Measurements from ENCODE around the gene GOLGA6L24. TPM values are rescaled to one million over a fixed set of nuclear protein-coding genes. Genes with fewer than 3 reads are reported as not detected.
"Not testable (repeated sequence)": the region's sequence is repeated elsewhere in the genome, so short reads cannot be mapped to it uniquely, and the experiment has no call there.

Gene GOLGA6L24, protein sequence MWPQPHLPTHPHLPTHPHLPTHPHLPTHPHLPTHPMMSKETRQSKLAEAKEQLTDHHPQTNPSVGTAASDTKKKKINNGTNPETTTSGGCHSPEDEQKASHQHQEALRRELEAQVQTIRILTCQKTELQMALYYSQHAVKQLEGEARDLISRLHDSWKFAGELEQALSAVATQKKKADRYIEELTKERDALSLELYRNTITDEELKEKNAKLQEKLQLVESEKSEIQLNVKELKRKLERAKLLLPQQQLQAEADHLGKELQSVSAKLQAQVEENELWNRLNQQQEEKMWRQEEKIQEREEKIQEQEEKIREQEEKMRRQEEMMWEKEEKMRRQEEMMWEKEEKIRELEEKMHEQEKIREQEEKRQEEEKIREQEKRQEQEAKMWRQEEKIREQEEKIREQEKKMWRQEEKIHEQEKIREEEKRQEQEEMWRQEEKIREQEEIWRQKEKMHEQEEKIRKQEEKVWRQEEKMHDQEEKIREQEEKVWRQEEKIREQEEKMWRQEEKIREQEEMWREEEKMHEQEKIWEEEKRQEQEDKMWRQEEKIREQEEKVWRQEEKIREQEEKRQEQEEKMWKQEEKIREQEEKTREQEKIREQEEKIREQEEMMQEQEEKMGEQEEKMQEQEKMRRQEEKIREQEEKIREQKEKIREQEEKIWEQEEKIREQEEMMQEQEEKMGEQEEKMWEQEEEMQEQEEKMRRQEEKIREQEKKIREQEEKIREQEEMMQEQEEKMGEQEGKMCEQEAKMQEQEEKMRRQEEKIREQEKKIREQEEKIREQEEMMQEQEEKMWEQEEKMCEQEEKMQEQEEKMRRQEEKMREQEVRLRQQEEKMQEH
- polyA plus RNA-seq (ENCODE audit: insufficient read length in 4 of 4): not detected

DNA sequence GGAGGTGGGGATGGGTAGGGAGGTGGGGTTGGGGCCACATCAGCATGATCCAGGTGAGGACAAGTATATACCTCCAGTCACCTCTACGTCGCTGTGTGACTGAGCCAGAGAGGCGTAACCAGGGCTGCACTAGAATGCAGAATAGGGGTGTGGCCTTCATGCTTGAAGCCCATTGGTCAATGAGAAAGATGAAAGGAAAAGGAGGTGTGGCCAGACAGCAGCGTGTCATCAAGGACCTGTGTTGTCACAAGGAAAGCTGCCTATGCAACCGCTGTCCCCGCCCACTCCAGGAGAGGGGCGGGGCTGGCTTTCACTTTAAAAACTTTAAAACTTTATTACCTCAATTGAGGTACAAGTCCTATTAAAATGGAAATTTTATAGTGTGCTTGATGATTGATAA, at the start of gene GOLGA6L24:
TSS of gene GOLGA6L24 (minus strand) at position 101 of the 400 bp plus-strand sequence. CDS start at position 40, 61 bp downstream.
- DNase-seq (ENCODE audit: low read depth in 4 of 4, low spot score in 3 of 4): not testable (repeated sequence)

DNA sequence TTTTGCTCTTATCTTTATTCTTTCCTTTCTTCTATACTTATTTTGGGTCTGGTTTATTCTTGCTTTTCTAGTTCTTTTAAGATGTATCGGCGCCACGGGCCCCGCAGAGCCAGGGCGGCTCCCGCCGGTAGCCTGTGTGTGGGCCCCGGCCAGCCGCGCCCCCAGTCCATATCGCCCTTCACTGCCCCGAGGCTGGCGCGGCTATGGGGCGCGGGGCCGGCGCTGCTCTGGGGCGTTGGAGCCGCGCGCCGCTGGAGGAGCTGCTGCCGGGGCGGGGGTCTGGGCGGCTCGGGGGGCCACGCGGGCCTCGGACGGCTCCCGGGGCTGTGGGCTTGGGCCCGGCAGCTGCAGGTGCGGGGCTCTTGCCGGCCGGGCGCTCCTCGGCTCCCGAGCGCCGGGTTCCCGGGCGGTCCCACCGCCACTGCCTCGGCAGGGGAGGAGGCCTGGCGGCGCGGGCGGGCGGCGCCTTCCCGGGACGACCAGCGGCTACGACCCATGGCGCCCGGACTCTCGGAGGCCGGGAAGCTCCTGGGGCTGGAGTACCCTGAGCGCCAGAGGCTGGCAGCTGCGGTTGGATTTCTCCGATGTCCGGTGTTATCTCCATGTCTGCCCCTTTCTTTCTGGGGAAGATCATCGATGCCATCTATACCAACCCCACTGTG, 45.0 kb upstream of the GOLGA6L24 start:
- DNase-seq (ENCODE audit: low read depth in 4 of 4, low spot score in 3 of 4): not testable (repeated sequence)

DNA sequence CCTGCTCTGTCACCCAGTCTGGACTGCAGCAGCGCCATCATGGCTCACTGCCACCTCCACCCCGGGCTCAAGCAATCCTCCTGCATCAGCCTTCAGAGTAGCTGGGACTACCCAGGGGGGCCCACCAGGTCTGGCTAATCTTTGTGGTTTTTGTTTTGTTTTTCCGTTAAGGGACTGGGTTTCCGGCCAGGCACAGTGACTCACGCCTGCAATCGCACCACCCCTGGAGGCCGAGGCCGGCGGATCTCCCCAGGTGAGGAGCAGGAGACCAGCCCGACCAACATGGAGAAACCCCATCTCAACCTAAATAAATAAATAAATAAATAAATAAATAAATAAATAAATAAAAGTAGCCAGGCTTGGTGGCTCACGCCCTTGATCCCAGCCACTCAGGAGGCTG, 38.1 kb upstream of the GOLGA6L24 start:
- DNase-seq (ENCODE audit: low read depth in 4 of 4, low spot score in 3 of 4): not testable (repeated sequence)

DNA sequence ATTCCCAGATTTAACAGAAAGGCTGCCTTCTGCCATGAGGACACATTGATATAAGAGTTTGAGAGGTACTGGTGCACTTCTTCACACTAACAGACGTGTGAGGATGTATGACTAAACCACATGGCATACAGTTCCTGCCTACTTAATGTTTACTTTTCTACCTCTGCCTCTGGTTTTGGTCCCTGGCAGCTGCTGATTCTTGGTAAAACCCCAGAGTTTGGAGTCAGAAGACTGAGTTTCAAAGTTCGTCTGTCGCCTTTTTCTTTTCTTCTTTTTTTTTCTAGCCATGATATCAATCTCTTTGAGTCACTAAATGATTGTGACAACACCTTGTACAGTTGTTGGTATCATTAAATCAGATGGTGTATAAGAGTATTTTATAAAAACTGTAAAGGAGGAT, 22.2 kb upstream of the GOLGA6L24 start:
- not testable (repeated sequence) for DNase-seq (ENCODE audit: low read depth in 4 of 4, low spot score in 3 of 4)

DNA sequence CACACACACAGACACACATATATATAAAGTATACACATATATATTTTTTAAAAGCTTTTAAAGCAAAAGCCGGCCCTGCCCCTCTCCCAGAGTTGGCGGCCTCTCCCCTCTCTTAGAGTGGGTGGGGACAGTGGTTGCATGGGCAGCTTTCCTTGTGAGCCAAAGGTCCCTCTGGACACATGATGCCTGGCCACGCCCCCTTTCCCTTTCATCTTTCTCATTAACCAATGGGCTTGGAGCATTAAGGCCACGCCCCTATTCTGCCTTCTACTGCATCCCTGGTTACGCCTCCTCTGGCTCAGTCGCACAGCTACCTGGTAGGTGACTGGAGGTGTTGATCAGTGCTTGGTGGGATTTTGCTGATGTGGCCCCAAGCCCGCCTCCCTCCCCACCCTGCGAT, 20.5 kb upstream of the GOLGA6L24 start, which contains the start of gene GOLGA8F:
TSS of gene GOLGA8F (plus strand) at position 301 of the 400 bp plus-strand sequence. CDS start at position 399, 98 bp downstream.
- not testable (repeated sequence) for DNase-seq (ENCODE audit: low read depth in 4 of 4, low spot score in 3 of 4)

DNA sequence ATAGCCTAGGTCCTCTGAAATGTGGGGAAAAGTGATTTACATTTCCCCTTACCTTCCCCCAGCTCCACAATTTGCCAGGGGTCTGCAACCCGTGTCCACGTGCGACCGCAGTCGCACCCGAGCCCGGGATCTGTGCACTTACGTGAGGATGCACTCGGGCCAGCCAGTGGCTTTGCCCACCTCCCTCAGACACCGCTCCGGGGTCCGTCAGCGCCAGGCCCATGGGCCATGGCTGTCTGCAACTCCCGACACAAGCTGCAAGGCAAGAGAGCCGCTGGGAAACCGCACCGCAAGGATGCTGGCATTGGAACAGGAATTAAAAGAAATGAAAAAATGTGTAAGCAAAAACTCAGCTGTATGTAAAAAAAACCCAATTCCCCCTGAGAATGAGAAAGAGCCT, 7.6 kb upstream of the GOLGA6L24 start:
- not testable (repeated sequence) for DNase-seq (ENCODE audit: low read depth in 4 of 4, low spot score in 3 of 4)

DNA sequence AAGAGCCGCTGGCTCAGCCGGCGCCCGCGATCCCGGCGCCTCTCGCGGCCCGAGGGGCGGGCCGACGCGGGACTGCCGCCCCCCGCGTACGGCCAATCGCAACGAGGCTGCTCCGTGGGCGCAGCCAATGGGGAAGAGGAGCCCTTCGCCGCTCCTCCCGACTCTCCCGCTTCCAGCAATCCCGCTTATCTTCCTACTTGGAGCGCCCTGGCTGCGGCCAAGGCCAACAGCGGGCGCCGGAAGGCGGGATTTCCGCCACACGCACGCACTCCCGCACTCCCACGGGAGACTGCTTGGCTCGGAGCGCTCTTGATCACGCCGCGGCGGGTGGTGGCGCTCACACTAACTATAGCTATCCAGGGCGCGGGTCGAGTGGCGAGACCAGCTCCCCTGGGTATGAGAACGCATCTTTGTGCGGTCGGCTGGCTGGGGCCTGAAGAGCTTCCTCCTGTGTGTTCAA, 35.7 kb downstream of the GOLGA6L24 start, which contains the start of gene HERC2:
TSS of gene HERC2 (minus strand) at position 51 of the 460 bp plus-strand sequence. CDS start 746 bp downstream, outside the sequence.
- not testable (repeated sequence) for DNase-seq (ENCODE audit: low read depth in 4 of 4, low spot score in 3 of 4)

DNA sequence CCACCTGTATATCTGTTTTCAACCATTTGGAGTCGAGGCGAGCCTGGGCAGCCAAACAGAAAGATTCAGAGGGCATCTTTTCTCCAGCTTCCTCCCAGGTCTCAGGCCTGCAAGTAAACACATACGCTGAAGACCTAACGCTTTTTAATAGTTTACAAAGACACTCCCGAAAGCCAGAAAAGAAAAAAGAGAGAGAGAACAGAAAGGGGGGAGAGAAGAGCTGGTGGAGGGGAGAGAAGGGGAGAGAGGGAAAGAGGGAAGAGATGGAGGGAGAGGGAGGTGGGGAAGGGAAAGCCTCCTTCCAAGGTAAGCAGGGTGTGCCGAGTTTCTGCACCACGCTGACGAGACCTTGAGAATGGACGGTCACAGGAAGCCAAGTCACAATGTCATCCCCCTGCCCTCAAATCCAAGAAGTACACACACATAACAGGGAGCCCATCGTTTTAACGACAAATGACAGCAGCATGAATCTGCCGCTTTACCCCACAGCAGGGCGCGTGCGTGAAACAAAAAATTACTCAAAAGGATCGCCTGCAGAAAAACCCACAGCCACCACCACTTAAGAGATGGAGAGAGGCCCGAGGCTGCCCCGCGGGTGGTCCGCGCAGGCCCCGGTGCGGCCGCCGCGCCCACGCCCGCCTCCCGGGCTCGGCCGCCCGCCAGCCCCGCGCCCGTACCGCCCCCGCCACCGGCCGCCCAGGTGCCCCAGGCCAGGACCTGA, 36.4 kb downstream of the GOLGA6L24 start:
- DNase-seq (ENCODE audit: low read depth in 4 of 4, low spot score in 3 of 4): not testable (repeated sequence)

DNA sequence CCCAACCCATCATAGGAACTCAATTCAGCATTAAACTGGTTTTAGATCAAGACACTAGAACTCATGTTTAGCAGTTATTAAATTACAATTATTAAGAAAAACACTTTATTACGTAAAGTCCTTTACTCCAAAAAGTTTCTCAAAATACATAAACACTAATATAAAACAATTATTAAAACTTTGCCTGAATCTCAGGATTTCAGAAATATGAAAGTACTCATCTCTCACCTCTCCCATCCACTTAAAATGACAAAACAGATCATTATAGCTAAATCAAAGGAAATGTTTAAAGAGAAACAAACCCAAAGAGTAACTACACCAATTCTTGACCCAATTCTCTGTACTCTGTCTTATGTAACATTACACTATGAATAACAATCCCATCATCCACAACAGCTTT, 38.2 kb downstream of the GOLGA6L24 start:
- not testable (repeated sequence) for DNase-seq (ENCODE audit: low read depth in 4 of 4, low spot score in 3 of 4)

DNA sequence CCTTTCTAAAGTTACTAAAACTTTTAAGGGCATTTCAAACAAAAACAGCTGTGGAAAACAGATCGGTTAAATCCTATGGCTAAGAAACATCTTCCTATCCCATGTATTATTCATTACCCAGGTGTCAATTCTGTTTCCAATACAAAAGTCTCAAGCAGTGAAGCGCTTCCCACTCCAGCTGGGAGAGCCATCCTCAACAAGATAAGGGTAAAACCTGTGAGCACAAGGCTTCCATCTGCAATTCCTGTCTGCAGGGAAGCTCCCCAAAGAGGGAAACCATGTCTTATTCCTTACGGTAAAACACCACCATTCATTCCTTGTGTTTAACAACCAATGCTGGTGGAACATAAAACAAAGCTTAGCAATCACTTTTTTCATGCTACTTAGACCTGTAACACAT, 39.1 kb downstream of the GOLGA6L24 start:
- DNase-seq (ENCODE audit: low read depth in 4 of 4, low spot score in 3 of 4): not testable (repeated sequence)

DNA sequence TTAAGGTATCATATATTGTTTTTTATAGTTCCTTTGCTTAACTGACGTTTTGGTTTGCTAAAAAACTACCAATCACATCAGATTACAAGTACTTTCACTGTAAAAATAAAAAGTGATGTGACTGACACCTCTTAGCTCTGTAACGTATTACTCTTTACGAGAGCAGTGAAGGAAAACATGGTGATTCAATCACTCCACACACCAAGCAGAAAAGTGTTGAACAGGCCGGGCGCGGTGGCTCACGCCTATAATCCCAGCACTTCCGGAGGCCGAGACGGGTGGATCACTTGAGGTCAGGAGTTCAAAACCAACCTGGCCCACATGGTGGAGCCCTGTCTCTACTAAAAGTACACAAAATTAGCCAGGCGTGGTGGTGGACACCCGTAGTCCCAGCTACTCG, 39.8 kb downstream of the GOLGA6L24 start:
- DNase-seq (ENCODE audit: low read depth in 4 of 4, low spot score in 3 of 4): not testable (repeated sequence)

DNA sequence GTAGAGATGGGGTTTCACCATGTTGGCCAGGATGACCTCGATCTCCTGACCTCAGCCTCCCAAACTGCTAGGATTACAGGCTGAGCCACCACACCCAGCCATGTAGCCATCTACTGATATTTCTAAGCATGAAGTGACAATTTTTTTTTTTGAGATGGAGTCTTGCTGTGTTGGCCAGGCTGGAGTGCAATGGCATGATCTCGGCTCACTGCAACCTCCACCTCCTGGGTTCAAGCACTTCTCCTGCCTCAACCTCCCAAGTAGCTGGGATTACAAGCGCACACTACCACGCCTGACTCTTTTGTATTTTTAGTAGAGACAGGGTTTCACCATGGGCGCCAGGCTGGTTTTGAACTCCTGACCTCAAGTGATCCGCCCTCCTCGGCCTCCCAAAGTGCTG, 40.9 kb downstream of the GOLGA6L24 start:
- not testable (repeated sequence) for DNase-seq (ENCODE audit: low read depth in 4 of 4, low spot score in 3 of 4)

DNA sequence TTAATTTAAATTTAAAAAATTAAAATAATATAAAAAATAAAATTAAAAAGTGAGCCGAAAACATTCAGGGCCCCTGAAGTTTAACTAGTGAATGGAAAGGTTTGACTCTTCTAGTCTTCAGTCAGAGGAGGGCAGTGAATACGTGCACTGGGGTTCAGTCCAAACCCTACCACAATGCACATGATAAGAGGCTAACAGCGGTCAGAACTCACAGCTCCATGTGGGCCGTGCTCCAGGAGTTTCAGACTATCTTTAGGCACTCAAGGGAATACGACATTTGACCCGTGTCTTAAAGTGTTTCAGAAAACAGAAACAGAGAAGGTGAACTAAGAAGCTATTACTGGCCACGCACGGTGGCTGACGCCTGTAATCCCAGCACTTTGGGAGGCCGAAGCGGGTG, 47.4 kb downstream of the GOLGA6L24 start:
- DNase-seq (ENCODE audit: low read depth in 4 of 4, low spot score in 3 of 4): not testable (repeated sequence)

DNA sequence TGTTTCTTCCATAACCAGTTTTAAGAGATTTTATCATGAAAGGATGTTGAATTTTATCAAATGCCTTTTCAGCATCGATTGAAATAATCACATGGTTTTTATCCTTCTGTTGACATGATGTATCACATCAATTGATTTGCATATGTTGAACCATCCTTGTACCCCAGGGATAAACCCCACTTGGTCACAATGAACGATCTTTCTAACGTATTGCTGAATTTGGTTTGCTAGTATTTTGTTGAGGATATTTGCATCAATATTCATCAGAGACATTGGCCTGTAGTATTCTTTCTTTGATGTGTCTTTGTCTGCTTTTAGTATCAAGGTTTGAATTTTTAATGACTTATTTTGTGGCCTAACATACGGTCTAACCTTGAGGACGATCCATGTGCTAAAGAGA, 49.2 kb downstream of the GOLGA6L24 start:
- DNase-seq (ENCODE audit: low read depth in 4 of 4, low spot score in 3 of 4): not testable (repeated sequence)

Other genes with a start within 250 kb of the GOLGA6L24 start
- 10 to 100 TPM; 36.8 to 60.4 (median 45.5) TPM for gene HERC2, start 35.9 kb downstream of the GOLGA6L24 start, polyA plus RNA-seq (ENCODE audit: insufficient read length in 4 of 4)
- under 1 TPM in 1 of 4 donors, not detected in 3; 0.31 TPM for gene GOLGA8F, start 20.6 kb upstream of the GOLGA6L24 start, polyA plus RNA-seq (ENCODE audit: insufficient read length in 4 of 4)
- gene GOLGA8G, start 174.9 kb upstream of the GOLGA6L24 start, polyA plus RNA-seq (ENCODE audit: insufficient read length in 4 of 4): under 1 TPM; 0.06 to 0.31 (median 0.13) TPM
- not detected for gene GOLGA6L25, start 195.5 kb upstream of the GOLGA6L24 start, polyA plus RNA-seq (ENCODE audit: insufficient read length in 4 of 4)